Posterior vena cava (tissue), 2 donors: ENCODE measurements around the gene CIB4. TPM values are rescaled to one million over a fixed set of nuclear protein-coding genes. Genes with fewer than 3 reads are reported as not detected.

ENCODE experiments used
- DNase-seq: peaks from one replicate; pipeline ENCODE4 v3.0.0-alpha.2; 2020; ENCODE audit warnings: low spot score
- intact Hi-C, 2 donors: fragments of 100-400 bp; cut with DNase I; formaldehyde crosslinking; loops; one replicate each; pipeline versions ENCODE4 v1.14.1 to v1.14.2; 2022 to 2023
- total RNA-seq, 2 donors: library from RNA; stranded (reverse); fragmentation: NEBNext Ultra II Directional; extraction: Animal tissue kit (Norgen Biotek cat#: 25700); gene quantifications; one replicate each; pipeline ENCODE4 v1.2.1, GENCODE V29; 2021
- donor health status: DM: yes; HTN: yes; CAD: no.
- donor health status: DM: yes; HTN: yes; CAD: no.

CIB4 gene
- total RNA-seq, 2 donors from 2014 or later, result not detected

DNA sequence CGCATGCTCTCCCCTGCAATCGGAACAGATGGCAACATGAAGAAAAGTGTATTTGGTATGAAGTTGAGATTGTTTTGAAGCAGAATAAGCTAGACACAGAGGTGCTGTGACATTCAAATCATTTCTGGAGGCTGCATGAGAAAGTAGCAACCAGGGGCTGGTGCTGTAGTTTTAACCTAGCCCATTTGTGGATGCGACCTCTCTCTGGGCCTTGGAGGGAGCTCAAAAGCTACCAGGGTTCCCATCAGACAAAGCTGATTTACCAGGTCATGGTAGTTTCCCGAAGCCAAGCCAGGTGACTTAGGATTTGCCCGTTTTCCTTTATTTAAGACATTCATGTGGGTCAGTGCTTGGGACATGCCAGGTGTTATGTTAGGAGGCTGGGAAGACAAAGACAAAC, 77.5 kb downstream of the CIB4 start:
- intact Hi-C loops, result no loop called here
- no peak for DNase-seq

GRCh38 chr2:26562811-26563645, 78.1 kb downstream of the CIB4 start:
- DNase-seq, result peak; percentile 80
- intact Hi-C loops, result no loop called here

GRCh38 chr2:26561918-26562810, 79.0 kb downstream of the CIB4 start:
- DNase-seq, result peak; percentile 85
- intact Hi-C loops, result no loop called here

DNA sequence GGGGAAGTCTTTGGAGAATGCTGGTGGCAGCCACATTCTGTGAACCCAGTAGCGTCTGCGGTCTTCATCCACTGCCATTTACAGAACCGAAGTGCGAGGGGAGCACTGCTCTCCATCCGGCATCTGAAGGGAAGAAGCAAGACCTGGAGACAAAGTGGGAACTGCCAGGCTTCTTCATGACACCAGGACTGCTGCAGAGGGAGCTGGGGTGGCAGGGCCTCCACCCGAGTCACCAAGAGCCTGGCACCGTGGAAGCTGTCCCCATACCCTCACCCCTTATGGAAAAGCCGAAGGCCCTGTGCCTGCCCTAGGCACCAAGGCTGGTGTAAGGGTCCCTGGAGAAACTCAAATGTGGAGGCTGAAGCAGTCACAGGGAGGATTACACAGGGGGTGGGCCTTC, 79.8 kb downstream of the CIB4 start:
- DNase-seq, result no peak

DNA sequence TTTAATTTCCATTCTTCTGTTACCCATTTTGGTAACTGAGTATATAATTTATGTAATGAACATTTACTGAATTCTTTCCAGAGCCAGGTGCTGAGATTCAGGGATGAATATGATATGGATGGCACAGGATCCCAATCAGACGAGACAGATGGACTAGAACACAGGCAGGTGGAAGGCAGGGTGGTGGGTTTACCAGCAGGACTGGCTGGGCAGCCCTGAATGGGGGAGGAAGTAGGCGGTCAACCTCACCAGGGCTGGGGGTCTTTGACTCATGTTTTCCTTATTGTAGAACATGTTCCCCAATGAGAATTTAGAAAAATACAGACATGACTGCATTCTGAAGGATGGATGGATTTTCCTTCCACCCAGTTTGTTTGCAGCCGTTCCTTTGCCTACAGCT, 80.3 kb downstream of the CIB4 start:
- intact Hi-C loops, result no loop called here
- DNase-seq, result no peak

More for the DNA sequence above, 79.8 kb downstream of the CIB4 start:
- intact Hi-C loops, result no loop called here

DNA sequence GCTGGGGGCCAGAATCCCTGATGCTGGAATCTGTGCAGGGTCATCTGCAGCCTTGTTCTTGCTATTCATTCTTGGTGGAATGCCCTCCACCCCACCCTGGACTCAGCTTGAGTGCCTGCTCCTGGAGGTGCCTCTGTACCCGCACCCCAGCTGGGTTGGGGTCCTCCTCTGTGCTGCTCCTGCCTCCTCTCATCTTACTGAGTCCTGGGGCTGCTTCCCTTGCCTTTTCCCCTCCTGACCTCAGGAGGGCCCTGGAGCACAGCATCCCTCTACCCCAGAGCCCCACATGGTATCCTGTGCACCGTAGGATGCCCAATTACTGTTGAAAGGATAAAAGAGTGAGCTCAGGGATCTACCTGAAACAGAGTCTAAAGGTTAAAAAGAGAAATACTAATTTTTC, 81.6 kb downstream of the CIB4 start:
- DNase-seq, result peak; percentile 36

DNA sequence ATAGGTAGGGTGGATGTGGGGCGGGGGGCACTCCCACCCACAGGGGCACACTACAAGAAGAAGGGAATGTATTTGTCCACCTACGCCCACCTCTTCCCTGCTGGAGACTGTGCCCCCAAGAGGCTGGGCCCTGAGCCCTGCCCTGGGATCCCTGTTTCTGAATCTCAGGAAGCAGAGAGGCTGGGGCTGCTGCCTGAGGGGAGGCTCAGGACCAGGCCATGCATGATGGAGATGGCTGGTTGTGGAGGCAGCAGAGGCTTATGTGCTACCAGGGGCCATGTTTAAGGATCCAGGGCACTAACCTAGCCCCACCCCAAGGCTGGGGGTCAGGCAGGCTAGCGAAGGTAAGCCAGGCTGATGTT, 82.1 kb downstream of the CIB4 start:
- no peak for DNase-seq
- intact Hi-C loops, result no loop called here

More for the DNA sequence above, 81.6 kb downstream of the CIB4 start:
- intact Hi-C loops, result no loop called here

GRCh38 chr2:26558271-26559043, 82.7 kb downstream of the CIB4 start:
- intact Hi-C loops, result no loop called here
- peak; percentile 72 for DNase-seq

GRCh38 chr2:26557244-26557925, 83.8 kb downstream of the CIB4 start:
- peak; percentile 67 for DNase-seq
- intact Hi-C loops, result no loop called here

DNA sequence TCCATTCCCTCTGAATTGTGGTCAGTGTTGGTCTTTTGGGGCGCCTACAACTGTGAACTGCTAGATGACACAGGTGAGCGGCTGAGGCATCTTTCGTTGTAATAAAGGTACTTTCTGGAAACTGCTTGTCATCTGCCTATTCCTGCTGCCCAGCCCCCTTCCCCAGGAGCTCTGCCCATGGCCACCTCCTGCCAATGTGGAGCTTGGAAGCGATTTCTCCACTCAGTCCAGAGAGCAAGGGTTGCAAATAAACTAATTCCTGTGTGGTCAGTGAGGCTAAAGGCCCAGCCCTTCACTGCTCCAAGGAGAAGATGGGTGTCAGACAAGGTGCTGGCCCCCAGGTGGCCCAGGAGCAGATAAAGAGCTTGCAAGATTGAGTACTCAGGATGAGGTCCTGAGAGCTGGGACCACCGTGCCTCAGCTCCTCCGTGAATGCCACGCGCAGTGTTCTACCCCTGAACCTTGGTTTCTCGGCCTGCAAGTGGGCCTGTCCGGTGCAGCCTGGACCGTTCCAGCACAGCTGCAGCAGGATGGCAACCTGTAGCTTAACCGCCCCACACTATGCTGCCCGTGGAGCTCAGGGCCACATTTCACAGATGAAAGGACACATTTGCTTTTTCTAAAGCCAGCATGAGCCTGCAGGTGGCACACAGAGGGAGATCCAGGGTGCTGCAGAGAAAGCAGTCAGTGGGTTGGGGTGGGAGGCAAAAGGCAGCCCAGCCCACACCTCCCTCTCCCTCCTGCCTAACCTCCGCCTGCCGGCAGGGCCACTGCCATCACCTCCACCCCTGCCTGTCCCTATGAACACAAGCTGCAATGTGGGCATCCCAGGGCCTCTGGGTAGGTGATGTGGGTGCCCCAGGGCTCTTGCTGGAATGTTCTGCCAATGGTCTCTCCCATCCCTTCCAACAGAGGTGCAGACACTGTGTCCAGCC, 84.6 kb downstream of the CIB4 start:
- intact Hi-C loops, result no loop called here
- peak; percentile 72 for DNase-seq

DNA sequence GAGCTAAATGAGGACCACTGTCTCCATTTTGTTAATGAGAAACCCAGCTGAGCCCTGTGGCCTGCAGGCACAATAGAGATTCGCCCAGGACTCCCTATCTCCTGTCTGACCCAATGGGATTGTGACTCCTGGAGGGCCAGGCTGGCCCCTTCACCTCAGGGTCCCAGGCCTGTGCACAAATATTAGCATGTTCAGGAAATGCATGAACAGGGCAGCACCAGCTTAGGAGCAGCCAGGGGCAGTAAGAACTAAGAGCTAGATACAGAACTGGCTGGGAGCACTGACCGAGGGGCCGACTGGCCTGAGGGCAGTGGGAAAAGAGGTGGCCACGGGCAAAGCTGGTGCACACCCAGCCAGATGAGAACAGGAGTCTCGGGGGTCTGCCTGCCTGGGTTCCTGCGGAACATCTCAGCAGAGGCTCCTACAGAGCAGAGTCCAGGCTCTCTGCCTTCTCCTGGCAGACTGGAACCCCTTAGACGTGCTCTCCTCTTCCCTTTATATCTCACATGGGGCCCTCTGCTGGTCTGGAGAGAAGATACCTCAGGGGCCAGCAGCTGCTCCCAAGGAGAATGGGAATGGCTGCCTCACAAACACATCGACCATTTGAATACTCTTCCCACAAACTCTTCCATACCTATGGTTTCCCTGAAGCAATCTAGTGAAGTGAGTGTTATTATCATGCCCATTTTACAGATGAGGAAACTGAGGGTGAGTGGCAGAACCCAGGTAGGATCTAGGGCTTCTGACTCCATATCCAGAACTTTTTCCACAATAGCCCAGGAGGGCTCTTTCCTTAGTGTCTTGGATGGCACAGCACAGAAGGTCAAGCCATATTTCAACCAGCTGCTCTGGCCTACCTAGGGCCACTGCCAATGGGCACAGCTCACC, 85.7 kb downstream of the CIB4 start:
- DNase-seq, result peak; percentile 54
- intact Hi-C loops, result no loop called here

GRCh38 chr2:26552641-26553374, 88.4 kb downstream of the CIB4 start:
- DNase-seq, result peak; percentile 24
- intact Hi-C loops, result no loop called here

DNA sequence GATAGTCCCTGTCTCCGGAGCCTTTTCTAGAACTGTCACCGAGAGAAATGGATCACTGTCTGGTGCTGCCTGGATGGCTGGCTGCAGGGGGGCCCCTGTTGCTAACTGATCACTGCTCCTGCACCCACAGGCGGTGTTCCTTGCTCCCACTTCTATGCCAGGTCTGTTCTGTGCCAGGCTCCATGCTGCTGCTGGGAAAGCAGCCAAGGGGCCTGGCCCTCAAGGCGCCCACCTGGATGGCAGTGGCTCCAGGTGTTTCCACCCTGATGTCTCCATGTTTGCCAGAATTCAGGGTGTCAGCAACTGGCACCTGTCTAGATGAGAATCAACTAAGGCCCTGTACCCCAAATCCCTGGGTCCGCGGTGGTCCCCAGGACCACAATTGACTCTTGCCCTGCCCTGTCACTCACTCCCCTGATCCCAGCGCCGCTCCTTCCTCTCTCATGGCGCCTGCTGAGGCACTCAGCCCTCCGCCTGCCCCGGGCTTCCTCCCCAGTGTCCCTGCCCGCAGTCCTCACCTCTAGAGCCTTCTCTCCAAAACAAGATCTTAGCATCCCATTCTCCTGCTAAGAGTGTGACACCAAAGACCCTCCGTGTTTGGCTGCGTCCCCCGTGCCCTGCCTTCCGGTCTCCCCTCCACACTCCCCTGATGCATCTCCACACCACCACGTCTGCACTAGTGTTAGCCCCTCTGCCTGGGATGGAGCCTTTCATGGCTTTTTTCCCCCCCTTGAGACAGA, 90.7 kb downstream of the CIB4 start:
- DNase-seq, result peak; percentile 52
- intact Hi-C loops, result no loop called here

DNA sequence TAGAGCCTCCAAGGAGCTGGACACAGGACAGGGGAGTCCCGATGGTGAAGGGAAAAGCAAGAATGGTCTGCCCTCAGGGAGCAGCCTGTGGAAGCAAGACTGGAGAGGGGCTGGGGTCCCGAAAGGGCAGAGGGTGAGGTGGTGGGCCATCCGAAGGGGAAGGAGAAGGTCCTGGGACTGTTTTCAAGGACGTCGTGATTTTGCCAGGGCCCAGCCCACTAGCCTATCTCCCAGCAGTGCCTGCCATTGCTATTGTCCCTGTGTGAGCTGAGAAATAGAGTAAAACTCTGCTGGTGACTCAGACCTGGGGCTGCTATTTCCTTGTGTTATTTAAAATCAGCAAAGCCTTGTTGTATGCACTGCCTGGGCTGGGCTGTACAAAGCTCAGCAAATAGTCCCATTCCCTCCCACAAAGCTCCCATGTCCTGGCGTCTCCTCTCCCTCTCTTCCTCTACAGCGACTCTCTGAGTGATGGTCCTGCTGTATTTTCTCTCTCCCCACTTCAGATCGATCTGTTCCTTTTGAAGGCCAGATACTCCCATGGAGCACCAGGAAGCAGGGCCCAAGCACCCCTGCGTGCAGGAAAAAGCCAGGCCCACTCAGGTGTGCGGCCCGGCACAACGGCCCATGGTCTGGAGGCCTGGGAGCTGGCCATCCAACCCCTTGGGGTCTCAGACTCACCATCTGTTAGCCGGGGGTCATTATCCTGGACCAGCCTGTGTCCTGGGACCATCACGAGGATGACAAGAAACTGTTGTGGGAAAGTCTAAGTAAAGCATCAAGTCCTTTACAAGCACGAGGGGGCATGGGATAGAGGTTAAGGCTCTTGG, 98.3 kb downstream of the CIB4 start:
- intact Hi-C loops, result no loop called here
- peak; percentile 58 for DNase-seq

- DNase-seq, result no peak
- intact Hi-C loops, result no loop called here
Observed at GRCh38 chr2:26542194-26542455, 99.0 kb downstream of the CIB4 start.
